ENCODE results near the gene CACNA1G. TPM values are rescaled to one million over a fixed set of nuclear protein-coding genes. Genes with fewer than 3 reads are reported as not detected.

CACNA1G gene
- total RNA-seq, 1 donor from 2014 or later, result 0.07 TPM

- Mint-ChIP-seq H3K4me3 (no peak overlapping the region), H3K27me3 (peaks cover 5% of the 10 kb centered on the region), H3K27ac (no peak overlapping the region), H3K36me3 (ENCODE audit: low read depth) (peaks cover 7% of the 10 kb centered on the region), H3K9me3 (no peaks in the 10 kb centered on the region), H3K4me1 (peaks cover 14% of the 10 kb centered on the region)
- intact Hi-C loops (cut with micrococcal nuclease), result loop anchor here (10.0 kb wide), 1 partner anchor 506 kb away; no protein-coding TSS in a partner anchor
- POLR2A ChIA-PET, result interaction anchor here (0.7 kb wide), 1 partner anchor 11 kb away, joined by 3 read pairs; the partner anchor contains the start of gene CACNA1G
- no peak for TF ChIP-seq CTCF (IDR thresholded peaks at IDR 0.05)
- ATAC-seq (ENCODE audit: low read depth) (no peak), DNase-seq (no peak)
- CTCF ChIA-PET, result interaction anchor here (1.6 kb wide), 1 partner anchor 77 kb away, joined by 7 read pairs; no protein-coding TSS in a partner anchor
Observed at GRCh38 chr17:50548831-50549230, 11.7 kb upstream of the CACNA1G start.

GRCh38 chr17:50549256-50549941 is 11.1 kb upstream of the CACNA1G start:
- Mint-ChIP-seq H3K9me3 (no peaks in the 10 kb centered on the region), H3K27me3 (no peaks in the 10 kb centered on the region), H3K36me3 (ENCODE audit: low read depth) (peaks cover 7% of the 10 kb centered on the region), H3K4me3 (no peak overlapping the region), H3K27ac (no peak overlapping the region), H3K4me1 (peaks cover 14% of the 10 kb centered on the region)
- ATAC-seq (ENCODE audit: low read depth) (no peak), DNase-seq (no peak)
- no peak for TF ChIP-seq CTCF (IDR thresholded peaks at IDR 0.05)
- POLR2A ChIA-PET, result interaction anchor here (0.7 to 2.1 kb wide), 2 partner anchors 11 kb away, joined by 3 to 8 read pairs; partner anchors contain the start of gene CACNA1G
- intact Hi-C loops (cut with micrococcal nuclease), result loop anchor here (10.0 kb wide), 1 partner anchor 505 kb away; no protein-coding TSS in a partner anchor
- CTCF ChIA-PET, result interaction anchor here (1.6 kb wide), 1 partner anchor 76 kb away, joined by 7 read pairs; no protein-coding TSS in a partner anchor

GRCh38 chr17:50549969-50550368 is 10.5 kb upstream of the CACNA1G start:
- H3K4me3 Mint-ChIP-seq, result no peak overlapping the region
- no peaks in the 10 kb centered on the region for H3K9me3 Mint-ChIP-seq
- TF ChIP-seq CTCF (IDR thresholded peaks at IDR 0.05), result no peak
- H3K27ac Mint-ChIP-seq, result no peak overlapping the region
- ATAC-seq (ENCODE audit: low read depth) (no peak), DNase-seq (no peak)
- POLR2A ChIA-PET, result interaction anchor here (2.1 kb wide), 1 partner anchor 10 kb away, joined by 8 read pairs; the partner anchor contains the start of gene CACNA1G
- CTCF ChIA-PET, result interaction anchor here (0.8 to 1.6 kb wide), 3 partner anchors 10 to 145 kb away, joined by 3 to 7 read pairs (median 6); partner anchors contain the start of gene CACNA1G
- H3K36me3 Mint-ChIP-seq (ENCODE audit: low read depth), result peaks cover 11% of the 10 kb centered on the region
- intact Hi-C loops (cut with micrococcal nuclease), result loop anchor here (10.0 kb wide), 1 partner anchor 505 kb away; no protein-coding TSS in a partner anchor
- H3K27me3 Mint-ChIP-seq, result no peaks in the 10 kb centered on the region
- H3K4me1 Mint-ChIP-seq, result peaks cover 14% of the 10 kb centered on the region

- no peak overlapping the region for H3K27ac Mint-ChIP-seq
- ChIA-PET POLR2A (interaction anchor here (2.1 kb wide), 1 partner anchor 9 kb away, joined by 8 read pairs; the partner anchor contains the start of gene CACNA1G), CTCF (interaction anchor here (0.8 to 1.6 kb wide), 4 partner anchors 9 to 144 kb away, joined by 3 to 7 read pairs (median 5); partner anchors contain the start of gene CACNA1G)
- H3K36me3 Mint-ChIP-seq (ENCODE audit: low read depth), result peaks cover 20% of the 10 kb centered on the region
- H3K4me3 Mint-ChIP-seq, result no peak overlapping the region
- no peaks in the 10 kb centered on the region for H3K9me3 Mint-ChIP-seq
- DNase-seq, result no peak
- peaks cover 14% of the 10 kb centered on the region for H3K4me1 Mint-ChIP-seq
- H3K27me3 Mint-ChIP-seq, result no peaks in the 10 kb centered on the region
- TF ChIP-seq CTCF (IDR thresholded peaks at IDR 0.05), result no peak
- ATAC-seq (ENCODE audit: low read depth), result no peak
- intact Hi-C loops (cut with micrococcal nuclease), result no loop called here
Observed at GRCh38 chr17:50550661-50551432, 9.7 kb upstream of the CACNA1G start.

All from activated B cell treated with CpG ODN at 0.5 μM for 24 hours (primary cell).